ENCODE measurements around the gene HDHD5.
"Not testable (repeated sequence)": the region's sequence is repeated elsewhere in the genome, so short reads cannot be mapped to it uniquely, and the experiment has no call there.

HDHD5 gene

DNA sequence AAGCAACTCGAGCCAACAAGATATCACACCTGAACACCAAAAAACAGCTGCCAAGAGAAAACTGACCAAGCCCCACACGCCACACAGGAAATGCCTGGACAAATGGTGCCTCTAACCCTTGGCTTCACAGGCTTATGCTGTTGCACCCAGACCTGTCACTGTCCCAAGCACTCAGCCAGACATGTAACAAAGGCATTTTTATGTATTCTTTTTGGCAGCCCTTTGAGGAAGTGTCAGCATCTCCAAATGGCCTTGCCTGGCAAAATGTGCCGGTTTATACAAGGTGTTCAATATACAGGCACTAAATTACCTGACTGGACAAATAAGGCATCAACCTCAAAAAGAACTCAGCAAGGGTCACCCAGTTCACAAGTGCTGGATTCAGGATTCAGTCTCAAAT lies 6.1 kb downstream of the HDHD5 start:
- Histone ChIP-seq H3K36me3 (ENCODE audit: control insufficient read depth, insufficient read depth, low read length) (peaks cover 20% of the 10 kb centered on the region), H3K9me3 (ENCODE audit: control insufficient read depth, insufficient read depth, low read length) (no peaks in the 10 kb centered on the region), H3K27me3 (ENCODE audit: control insufficient read depth, insufficient read depth, low read length) (no peaks in the 10 kb centered on the region), H3K4me1 (ENCODE audit: control insufficient read depth, insufficient read depth, low read length) (no peaks in the 10 kb centered on the region; the same call in 1 of the 2 replicates), H3K27ac (ENCODE audit: low read depth, low read length) (no peak overlapping the region), H3K9ac (ENCODE audit: low read depth, low read length) (no peak overlapping the region), H3K4me3 (ENCODE audit: low read depth, low read length) (no peak overlapping the region)

DNA sequence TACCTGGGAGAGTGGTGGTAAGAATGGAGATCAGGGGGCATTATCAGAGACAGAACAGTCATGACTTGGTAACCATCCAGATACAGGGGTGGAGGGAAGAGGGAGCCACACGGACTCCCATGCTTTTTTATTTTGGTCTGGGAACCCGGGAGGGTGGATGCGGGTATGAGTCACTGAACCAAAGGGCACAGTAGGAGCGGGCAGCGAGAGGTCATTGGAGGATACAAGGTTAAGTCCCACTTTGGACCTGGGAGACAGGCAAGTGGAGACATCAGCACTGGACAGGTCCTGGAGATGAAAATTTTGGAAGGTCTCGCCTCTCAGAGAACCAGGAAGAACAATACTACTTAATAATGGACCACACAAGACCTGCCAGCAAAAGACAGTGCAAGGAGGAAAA lies 6.7 kb downstream of the HDHD5 start:
- no peak overlapping the region for H3K4me3 ChIP-seq (ENCODE audit: low read depth, low read length)
- no peak overlapping the region for H3K27ac ChIP-seq (ENCODE audit: low read depth, low read length)
- no peaks in the 10 kb centered on the region for H3K9me3 ChIP-seq (ENCODE audit: control insufficient read depth, insufficient read depth, low read length)
- H3K4me1 ChIP-seq (ENCODE audit: control insufficient read depth, insufficient read depth, low read length), result no peaks in the 10 kb centered on the region; the same call in 1 of the 2 replicates
- peaks cover 22% of the 10 kb centered on the region for H3K36me3 ChIP-seq (ENCODE audit: control insufficient read depth, insufficient read depth, low read length)
- H3K27me3 ChIP-seq (ENCODE audit: control insufficient read depth, insufficient read depth, low read length), result no peaks in the 10 kb centered on the region
- H3K9ac ChIP-seq (ENCODE audit: low read depth, low read length), result no peak overlapping the region

GRCh38 chr22:17149076-17149815 lies 9.8 kb downstream of the HDHD5 start:
- no peaks in the 10 kb centered on the region for H3K9me3 ChIP-seq (ENCODE audit: control insufficient read depth, insufficient read depth, low read length)
- no peaks in the 10 kb centered on the region for H3K27me3 ChIP-seq (ENCODE audit: control insufficient read depth, insufficient read depth, low read length)
- no peaks in the 10 kb centered on the region for H3K4me1 ChIP-seq (ENCODE audit: control insufficient read depth, insufficient read depth, low read length)
- H3K9ac ChIP-seq (ENCODE audit: low read depth, low read length), result no peak overlapping the region
- no peak overlapping the region for H3K4me3 ChIP-seq (ENCODE audit: low read depth, low read length)
- H3K36me3 ChIP-seq (ENCODE audit: control insufficient read depth, insufficient read depth, low read length), result peaks cover 27% of the 10 kb centered on the region
- H3K27ac ChIP-seq (ENCODE audit: low read depth, low read length), result no peak overlapping the region

- not testable (repeated sequence) for H3K9ac ChIP-seq (ENCODE audit: low read depth, low read length); H3K27me3 ChIP-seq (ENCODE audit: control insufficient read depth, insufficient read depth, low read length); H3K4me1 ChIP-seq (ENCODE audit: control insufficient read depth, insufficient read depth, low read length); H3K9me3 ChIP-seq (ENCODE audit: control insufficient read depth, insufficient read depth, low read length); H3K27ac ChIP-seq (ENCODE audit: low read depth, low read length); H3K4me3 ChIP-seq (ENCODE audit: low read depth, low read length)
- peaks cover 44% of the 10 kb centered on the region for H3K36me3 ChIP-seq (ENCODE audit: control insufficient read depth, insufficient read depth, low read length)
Measured at GRCh38 chr22:17147458-17147857, 11.6 kb downstream of the HDHD5 start.

- no peaks in the 10 kb centered on the region for H3K27me3 ChIP-seq (ENCODE audit: control insufficient read depth, insufficient read depth, low read length)
- no peak overlapping the region for H3K9ac ChIP-seq (ENCODE audit: low read depth, low read length)
- no peak overlapping the region for H3K27ac ChIP-seq (ENCODE audit: low read depth, low read length)
- H3K36me3 ChIP-seq (ENCODE audit: control insufficient read depth, insufficient read depth, low read length), result peaks cover 67% of the 10 kb centered on the region
- H3K4me3 ChIP-seq (ENCODE audit: low read depth, low read length), result no peak overlapping the region
- no peaks in the 10 kb centered on the region for H3K9me3 ChIP-seq (ENCODE audit: control insufficient read depth, insufficient read depth, low read length)
- H3K4me1 ChIP-seq (ENCODE audit: control insufficient read depth, insufficient read depth, low read length), result no peaks in the 10 kb centered on the region
Measured at GRCh38 chr22:17145021-17145680, 13.9 kb downstream of the HDHD5 start.

- H3K36me3 ChIP-seq (ENCODE audit: control insufficient read depth, insufficient read depth, low read length), result peaks cover 69% of the 10 kb centered on the region
- H3K4me1 ChIP-seq (ENCODE audit: control insufficient read depth, insufficient read depth, low read length), result no peaks in the 10 kb centered on the region
Measured at GRCh38 chr22:17143826-17144225, 15.3 kb downstream of the HDHD5 start.

DNA sequence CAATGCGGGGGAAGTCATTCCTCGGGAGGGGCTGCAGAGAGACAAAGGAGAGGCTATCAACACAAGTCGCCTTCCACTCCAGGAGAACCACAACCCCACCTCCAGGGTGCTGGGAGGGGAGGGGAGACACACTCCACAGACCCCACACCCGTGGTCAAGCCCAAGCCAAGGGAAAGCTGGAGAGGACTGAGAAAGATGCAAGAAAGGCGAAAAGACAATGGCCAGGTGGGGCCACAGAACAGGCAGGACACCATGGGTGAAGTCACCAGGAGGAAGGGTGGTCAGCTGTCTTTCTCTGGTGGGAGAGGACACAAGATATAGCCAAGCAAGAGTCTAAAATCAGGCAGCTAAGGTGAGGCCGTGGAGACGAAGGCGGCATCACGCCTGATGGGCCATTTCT lies 16.0 kb downstream of the HDHD5 start:
- H3K9ac ChIP-seq (ENCODE audit: low read depth, low read length), result no peak overlapping the region
- no peaks in the 10 kb centered on the region for H3K27me3 ChIP-seq (ENCODE audit: control insufficient read depth, insufficient read depth, low read length)
- no peaks in the 10 kb centered on the region for H3K9me3 ChIP-seq (ENCODE audit: control insufficient read depth, insufficient read depth, low read length)
- H3K27ac ChIP-seq (ENCODE audit: low read depth, low read length), result no peak overlapping the region
- H3K36me3 ChIP-seq (ENCODE audit: control insufficient read depth, insufficient read depth, low read length), result peaks cover 73% of the 10 kb centered on the region
- H3K4me1 ChIP-seq (ENCODE audit: control insufficient read depth, insufficient read depth, low read length), result no peaks in the 10 kb centered on the region
- no peak overlapping the region for H3K4me3 ChIP-seq (ENCODE audit: low read depth, low read length)

More at GRCh38 chr22:17143826-17144225, 15.3 kb downstream of the HDHD5 start:
- H3K27me3 ChIP-seq (ENCODE audit: control insufficient read depth, insufficient read depth, low read length), result no peaks in the 10 kb centered on the region
- no peaks in the 10 kb centered on the region for H3K9me3 ChIP-seq (ENCODE audit: control insufficient read depth, insufficient read depth, low read length)
- H3K27ac ChIP-seq (ENCODE audit: low read depth, low read length), result no peak overlapping the region
- H3K4me3 ChIP-seq (ENCODE audit: low read depth, low read length), result no peak overlapping the region
- no peak overlapping the region for H3K9ac ChIP-seq (ENCODE audit: low read depth, low read length)

- H3K27me3 ChIP-seq (ENCODE audit: control insufficient read depth, insufficient read depth, low read length), result no peaks in the 10 kb centered on the region
- H3K27ac ChIP-seq (ENCODE audit: low read depth, low read length), result no peak overlapping the region
- H3K4me1 ChIP-seq (ENCODE audit: control insufficient read depth, insufficient read depth, low read length), result no peaks in the 10 kb centered on the region
- no peak overlapping the region for H3K9ac ChIP-seq (ENCODE audit: low read depth, low read length)
- H3K9me3 ChIP-seq (ENCODE audit: control insufficient read depth, insufficient read depth, low read length), result no peaks in the 10 kb centered on the region
- H3K4me3 ChIP-seq (ENCODE audit: low read depth, low read length), result no peak overlapping the region
- peaks cover 72% of the 10 kb centered on the region for H3K36me3 ChIP-seq (ENCODE audit: control insufficient read depth, insufficient read depth, low read length)
Measured at GRCh38 chr22:17140826-17141766, 18.0 kb downstream of the HDHD5 start.

DNA sequence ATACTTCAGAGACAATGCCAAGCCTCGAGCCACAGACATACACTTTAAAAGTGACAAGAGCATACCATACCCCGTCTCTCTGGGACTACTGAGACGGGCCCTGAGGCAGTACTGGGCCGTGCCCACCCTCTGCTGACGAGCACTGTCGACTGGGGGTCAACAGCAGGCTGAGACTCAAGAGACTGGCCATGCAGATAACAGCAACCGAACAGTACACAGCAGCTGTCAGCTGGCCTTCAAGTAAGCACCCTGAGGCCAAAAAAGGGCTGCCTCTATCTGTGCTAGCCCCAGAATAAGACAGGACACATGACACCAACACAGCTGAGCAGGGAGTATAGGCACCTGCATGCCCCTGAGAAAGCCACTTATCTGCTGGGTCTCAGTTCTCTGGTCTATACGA lies 19.1 kb downstream of the HDHD5 start:
- Histone ChIP-seq H3K4me3 (ENCODE audit: low read depth, low read length) (no peak overlapping the region), H3K27ac (ENCODE audit: low read depth, low read length) (no peak overlapping the region), H3K9me3 (ENCODE audit: control insufficient read depth, insufficient read depth, low read length) (no peaks in the 10 kb centered on the region), H3K4me1 (ENCODE audit: control insufficient read depth, insufficient read depth, low read length) (no peaks in the 10 kb centered on the region), H3K9ac (ENCODE audit: low read depth, low read length) (no peak overlapping the region), H3K36me3 (ENCODE audit: control insufficient read depth, insufficient read depth, low read length) (peaks cover 65% of the 10 kb centered on the region), H3K27me3 (ENCODE audit: control insufficient read depth, insufficient read depth, low read length) (no peaks in the 10 kb centered on the region)

DNA sequence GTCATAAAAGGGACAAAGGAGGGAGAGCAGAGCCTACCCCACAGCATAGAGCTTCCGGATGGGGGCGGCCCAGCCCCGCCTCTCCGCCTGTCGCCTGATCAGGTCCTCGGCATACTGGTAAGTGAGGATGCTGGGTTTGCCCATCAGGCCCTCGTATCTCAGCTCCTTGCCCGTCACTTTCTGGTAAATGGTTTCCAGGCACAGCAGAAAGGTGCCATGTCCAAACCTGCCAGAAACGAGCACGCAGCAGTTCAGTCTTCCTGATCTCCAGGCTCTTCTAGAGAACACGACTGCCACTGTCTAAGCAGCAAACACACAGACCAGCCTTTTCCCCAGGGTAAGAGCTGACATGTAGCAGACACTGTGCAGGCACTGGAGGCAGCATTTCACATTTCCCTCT lies 20.6 kb downstream of the HDHD5 start:
- Histone ChIP-seq H3K9ac (ENCODE audit: low read depth, low read length) (no peak overlapping the region), H3K27me3 (ENCODE audit: control insufficient read depth, insufficient read depth, low read length) (no peaks in the 10 kb centered on the region), H3K36me3 (ENCODE audit: control insufficient read depth, insufficient read depth, low read length) (peaks cover 54% of the 10 kb centered on the region), H3K4me3 (ENCODE audit: low read depth, low read length) (no peak overlapping the region), H3K4me1 (ENCODE audit: control insufficient read depth, insufficient read depth, low read length) (no peaks in the 10 kb centered on the region), H3K27ac (ENCODE audit: low read depth, low read length) (no peak overlapping the region), H3K9me3 (ENCODE audit: control insufficient read depth, insufficient read depth, low read length) (no peaks in the 10 kb centered on the region)
